Tibial nerve (tissue), 4 donors: Measurements from ENCODE around the gene CD300LB.

Experiments
- EP300 ChIP-seq, 2 donors: sonication (generic); formaldehyde crosslinking; IDR thresholded peaks; one replicate each; pipeline ENCODE4 v1.6.1; 2017; ENCODE audit warnings: antibody characterized with exemption in 2 of 2, mild to moderate bottlenecking in 1 of 2
- POLR2A ChIP-seq, 2 donors: fragments of 450-650 bp; IDR thresholded peaks; one replicate each; pipeline ENCODE4 v1.6.1; 2017; ENCODE audit warnings: antibody characterized with exemption in 2 of 2, mild to moderate bottlenecking in 2 of 2, moderate library complexity in 2 of 2
- TF ChIP-seq, protein P1 (sequence below), 5 experiments: fragments of 200-600 bp in 3 of 5; fragments of 450-650 bp in 2 of 5; sonication (generic) in 3 of 5; IDR thresholded peaks; one replicate each; pipeline ENCODE4 v1.5.1; 2016 to 2019; ENCODE audit warnings: antibody characterized with exemption in 5 of 5, mild to moderate bottlenecking in 3 of 5, moderate library complexity in 2 of 5

DNA sequence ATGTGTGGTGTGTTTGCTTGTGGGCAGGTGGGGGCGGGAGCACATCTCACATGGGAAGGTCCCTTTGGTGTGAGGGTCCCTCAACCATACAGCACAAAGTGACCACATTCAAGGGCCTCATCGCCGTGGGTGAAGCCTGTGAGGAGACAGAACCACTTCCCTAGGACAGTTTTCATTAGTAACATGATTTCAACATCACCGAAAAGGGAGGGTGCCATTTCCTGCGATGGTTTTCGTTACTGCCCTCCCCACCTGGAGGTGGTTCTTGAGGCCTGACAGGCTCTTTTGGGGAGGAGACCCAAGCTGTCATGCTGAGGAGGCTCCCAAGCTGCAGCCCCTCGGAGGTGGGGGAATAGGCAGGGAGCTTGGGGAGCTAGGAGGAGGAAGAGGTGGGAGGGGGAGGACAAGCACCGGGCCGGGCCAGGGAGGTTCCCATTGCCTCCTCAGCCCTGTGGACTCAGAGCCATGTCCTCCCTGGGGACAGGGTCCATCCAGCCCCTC, 9.5 kb downstream of the CD300LB start:
- TF ChIP-seq, protein P1, sequence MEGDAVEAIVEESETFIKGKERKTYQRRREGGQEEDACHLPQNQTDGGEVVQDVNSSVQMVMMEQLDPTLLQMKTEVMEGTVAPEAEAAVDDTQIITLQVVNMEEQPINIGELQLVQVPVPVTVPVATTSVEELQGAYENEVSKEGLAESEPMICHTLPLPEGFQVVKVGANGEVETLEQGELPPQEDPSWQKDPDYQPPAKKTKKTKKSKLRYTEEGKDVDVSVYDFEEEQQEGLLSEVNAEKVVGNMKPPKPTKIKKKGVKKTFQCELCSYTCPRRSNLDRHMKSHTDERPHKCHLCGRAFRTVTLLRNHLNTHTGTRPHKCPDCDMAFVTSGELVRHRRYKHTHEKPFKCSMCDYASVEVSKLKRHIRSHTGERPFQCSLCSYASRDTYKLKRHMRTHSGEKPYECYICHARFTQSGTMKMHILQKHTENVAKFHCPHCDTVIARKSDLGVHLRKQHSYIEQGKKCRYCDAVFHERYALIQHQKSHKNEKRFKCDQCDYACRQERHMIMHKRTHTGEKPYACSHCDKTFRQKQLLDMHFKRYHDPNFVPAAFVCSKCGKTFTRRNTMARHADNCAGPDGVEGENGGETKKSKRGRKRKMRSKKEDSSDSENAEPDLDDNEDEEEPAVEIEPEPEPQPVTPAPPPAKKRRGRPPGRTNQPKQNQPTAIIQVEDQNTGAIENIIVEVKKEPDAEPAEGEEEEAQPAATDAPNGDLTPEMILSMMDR (IDR thresholded peaks at IDR 0.05): no peak
- TF ChIP-seq POLR2A (IDR thresholded peaks at IDR 0.05) (no peak), EP300 (IDR thresholded peaks at IDR 0.05) (peak in 1 of 2 donors; percentile 44)
